Body of pancreas (tissue), 4 donors: ENCODE data around the gene PPP1R9A.

Source experiments
- CTCF ChIP-seq, 7 experiments: fragments of 450-650 bp in 4 of 7; fragments of 200-600 bp in 3 of 7; sonication (generic) in 3 of 7; IDR thresholded peaks; one replicate each; pipeline ENCODE4 v1.5.1; 2016 to 2019; ENCODE audit warnings: antibody characterized with exemption in 7 of 7
- POLR2A ChIP-seq, 3 donors: fragments of 450-650 bp; IDR thresholded peaks; one replicate each; pipeline ENCODE4 v1.6.1; 2016; ENCODE audit warnings: antibody characterized with exemption in 3 of 3, mild to moderate bottlenecking in 2 of 3

GRCh38 chr7:94922457-94922856 lies 15.1 kb downstream of the PPP1R9A start:
- TF ChIP-seq CTCF (IDR thresholded peaks at IDR 0.05) = no peak
- no peak for TF ChIP-seq POLR2A (IDR thresholded peaks at IDR 0.05)
